SK-N-SH (cell line): Measurements from ENCODE around the gene TTLL12. TPM values are rescaled to one million over a fixed set of nuclear protein-coding genes. Genes with fewer than 3 reads are reported as not detected.

Experiments
- CTCF ChIA-PET: fragments of 300-600, 350-600 bp; formaldehyde crosslinking; extraction: SDS; loops from one replicate; lab custom pipeline; 2021; lab: Yijun Ruan, JAX
- POLR2A ChIA-PET: fragments of 350-600 bp; sonication (Branson Sonifier 250); formaldehyde crosslinking; extraction: SDS; loops from one replicate; lab custom pipeline; 2020; ENCODE audit warnings: antibody characterized with exemption, inconsistent platforms; lab: Yijun Ruan, JAX
- DNase-seq: peaks from one replicate; pipeline ENCODE4 v3.0.0; 2012
- H2AFZ ChIP-seq: fragments of 200-600 bp; sonication (generic); 2 replicates; pipeline ENCODE4 v1.8.1; 2016; ENCODE audit warnings: antibody characterized with exemption, mild to moderate bottlenecking, low read depth
- H3F3A ChIP-seq: fragments of 200-600 bp; sonication (generic); replicated peaks from 2 replicates; pipeline ENCODE3; 2016; ENCODE audit warnings: antibody characterized with exemption, mild to moderate bottlenecking; ENCODE audit not compliant: insufficient read depth
- H3K27ac ChIP-seq, 2 experiments: fragments of 200-500 bp in 1 of 2; fragments of 200-600 bp in 1 of 2; sonication (Bioruptor generic) in 1 of 2; sonication (generic), shearing (Covaris generic) in 1 of 2; 2 replicates each; pipeline versions ENCODE4 v1.5.1 to v1.6.1; 2014 to 2016; ENCODE audit warnings: low read depth in 2 of 2, inconsistent platforms in 1 of 2, low read length in 1 of 2, mild to moderate bottlenecking in 1 of 2, mixed read lengths in 1 of 2
- H3K27me3 ChIP-seq: fragments of 200-600 bp; sonication (generic), shearing (Covaris generic); 2 replicates; pipeline ENCODE4 v1.6.1; 2016; ENCODE audit warnings: mixed run types; ENCODE audit not compliant: insufficient read depth
- H3K36me3 ChIP-seq, 2 experiments: fragments of 200-500 bp in 1 of 2; fragments of 200-600 bp in 1 of 2; sonication (Bioruptor generic) in 1 of 2; sonication (generic) in 1 of 2; replicated peaks in 1 of 2; 2 replicates each; pipeline versions ENCODE3 to v1.5.1; 2014 to 2016; ENCODE audit warnings: low read length in 1 of 2, mild to moderate bottlenecking in 1 of 2; ENCODE audit not compliant: insufficient read depth in 2 of 2, control insufficient read depth in 1 of 2
- H3K4me1 ChIP-seq, 2 experiments: fragments of 200-500 bp in 1 of 2; fragments of 200-600 bp in 1 of 2; sonication (Bioruptor generic) in 1 of 2; sonication (generic), shearing (Covaris generic) in 1 of 2; 2 replicates each; pipeline versions ENCODE4 v1.5.1 to v1.6.1; 2014 to 2016; ENCODE audit warnings: low read depth in 1 of 2, low read length in 1 of 2, mixed run types in 1 of 2; ENCODE audit not compliant: insufficient read depth in 2 of 2, control insufficient read depth in 1 of 2
- H3K4me2 ChIP-seq: fragments of 200-600 bp; sonication (generic), shearing (Covaris generic); 2 replicates; pipeline ENCODE4 v1.6.1; 2017; ENCODE audit warnings: mixed run types
- H3K4me3 ChIP-seq, 2 experiments: fragments of 200-500 bp in 1 of 2; fragments of 200-600 bp in 1 of 2; sonication (Bioruptor generic) in 1 of 2; sonication (generic), shearing (Covaris generic) in 1 of 2; 2 replicates each; pipeline versions ENCODE4 v1.5.1 to v1.8.1; 2014 to 2016; ENCODE audit warnings: low read depth in 2 of 2, inconsistent platforms in 1 of 2, low read length in 1 of 2, mild to moderate bottlenecking in 1 of 2, mixed read lengths in 1 of 2, moderate library complexity in 1 of 2
- H3K79me2 ChIP-seq: fragments of 200-600 bp; sonication (generic); 2 replicates; pipeline ENCODE4 v1.8.1; 2017; ENCODE audit warnings: mild to moderate bottlenecking; ENCODE audit not compliant: insufficient read depth
- H3K9ac ChIP-seq: fragments of 200-600 bp; sonication (generic); 2 replicates; pipeline ENCODE4 v1.6.1; 2017; ENCODE audit warnings: mixed run types
- H3K9me2 ChIP-seq: fragments of 200-600 bp; sonication (generic); 2 replicates; pipeline ENCODE4 v1.6.1; 2017; ENCODE audit warnings: mixed run types
- H3K9me3 ChIP-seq: fragments of 200-600 bp; sonication (generic); 2 replicates; pipeline ENCODE4 v1.6.1; 2017; ENCODE audit warnings: mixed run types, mild to moderate bottlenecking, moderate library complexity
- H4K20me1 ChIP-seq: fragments of 200-600 bp; sonication (generic); 2 replicates; pipeline ENCODE4 v1.6.1; 2017; ENCODE audit warnings: mild to moderate bottlenecking, mixed run types; ENCODE audit not compliant: insufficient read depth
- CHD2 ChIP-seq: fragments of 150-350 bp; IDR thresholded peaks from 2 replicates; pipeline ENCODE4 v1.6.1; 2018; ENCODE audit warnings: low read length; ENCODE audit not compliant: partially characterized antibody
- ELF1 ChIP-seq: IDR thresholded peaks from 2 replicates; pipeline ENCODE4 v1.4.0; 2012
- EZH2phosphoT487 ChIP-seq: fragments of 200-600 bp; sonication (generic); IDR thresholded peaks from 2 replicates; pipeline ENCODE4 v1.6.1; 2017; ENCODE audit warnings: low read depth, mixed run types, mild to moderate bottlenecking, antibody characterized with exemption, moderate library complexity, borderline replicate concordance
- FOXJ3 ChIP-seq: sonication (generic); formaldehyde crosslinking; IDR thresholded peaks from 2 replicates; pipeline ENCODE4 v1.5.1; 2020; ENCODE audit warnings: mild to moderate bottlenecking, missing genetic modification reagents
- JUND ChIP-seq: IDR thresholded peaks from 2 replicates; pipeline ENCODE4 v1.4.0; 2012
- MEF2A ChIP-seq: IDR thresholded peaks from 2 replicates; pipeline ENCODE4 v1.4.0; 2012; ENCODE audit warnings: low read depth, borderline replicate concordance
- MXI1 ChIP-seq: IDR thresholded peaks from 2 replicates; pipeline ENCODE4 v1.6.1; 2012; ENCODE audit warnings: mild to moderate bottlenecking, low read depth, low read length, improper control_type of control experiment
- NFIC ChIP-seq: IDR thresholded peaks from 2 replicates; pipeline ENCODE4 v1.4.0; 2012; ENCODE audit warnings: borderline replicate concordance
- NRF1 ChIP-seq: IDR thresholded peaks from 2 replicates; pipeline ENCODE4 v1.6.1; 2012; ENCODE audit warnings: low read depth, mild to moderate bottlenecking, low read length
- POLR2AphosphoS5 ChIP-seq: IDR thresholded peaks from 2 replicates; pipeline ENCODE4 v1.6.1; 2012; ENCODE audit warnings: low read depth, low read length
- RAD21 ChIP-seq: IDR thresholded peaks from 2 replicates; pipeline ENCODE4 v1.6.1; 2012; ENCODE audit warnings: mild to moderate bottlenecking, low read length
- RCOR1 ChIP-seq: fragments of 150-350 bp; IDR thresholded peaks from 2 replicates; pipeline ENCODE4 v1.6.1; 2017; ENCODE audit warnings: antibody characterized with exemption, low read length
- RFX5 ChIP-seq: IDR thresholded peaks from 2 replicates; pipeline ENCODE4 v1.6.1; 2012; ENCODE audit warnings: mild to moderate bottlenecking, improper control_type of control experiment, low read length
- SIN3A ChIP-seq: IDR thresholded peaks from 2 replicates; pipeline ENCODE4 v1.6.1; 2012; ENCODE audit warnings: low read depth, mild to moderate bottlenecking, low read length, moderate library complexity, borderline replicate concordance
- SMC3 ChIP-seq: IDR thresholded peaks from 2 replicates; pipeline ENCODE4 v1.6.1; 2012; ENCODE audit warnings: low read depth, low read length, improper control_type of control experiment
- TAF1 ChIP-seq: IDR thresholded peaks from 2 replicates; pipeline ENCODE4 v1.6.1; 2012; ENCODE audit warnings: low read depth, mild to moderate bottlenecking, low read length, moderate library complexity, borderline replicate concordance
- TCF12 ChIP-seq: IDR thresholded peaks from 2 replicates; pipeline ENCODE4 v1.4.0; 2012
- USF1 ChIP-seq: IDR thresholded peaks from 2 replicates; pipeline ENCODE4 v1.4.0; 2012; ENCODE audit warnings: low read depth, borderline replicate concordance
- USF2 ChIP-seq: fragments of 150-350 bp; IDR thresholded peaks from 2 replicates; pipeline ENCODE4 v1.6.1; 2017; ENCODE audit warnings: antibody characterized with exemption, low read length, low read depth, borderline replicate concordance
- WGBS: methylation state at CpG from one replicate; pipeline ENCODE4 v1.1.6; 2017; ENCODE audit warnings: low lambda C conversion rate; 5-methylcytosine and 5-hydroxymethylcytosine counted together
- polyA plus RNA-seq, 3 experiments: library from polyadenylated mRNA; depleted of rRNA; stranded (reverse); fragments of >200 nt; gene quantifications; 2 replicates each; pipeline ENCODE4 v1.2.3, GENCODE V29; 2012
- TF ChIP-seq, protein P1 (sequence below): IDR thresholded peaks from 2 replicates; pipeline ENCODE4 v1.6.1; 2012; ENCODE audit warnings: mild to moderate bottlenecking, low read depth, low read length, moderate library complexity
- TF ChIP-seq, protein P2 (sequence below): IDR thresholded peaks from 2 replicates; pipeline ENCODE4; 2012
- TF ChIP-seq, protein P3 (sequence below): fragments of 150-350 bp; IDR thresholded peaks from 2 replicates; pipeline ENCODE4 v1.6.1; 2016; ENCODE audit warnings: mild to moderate bottlenecking, low read depth, low read length

TTLL12 gene
- polyA plus RNA-seq, 1 of the 3 experiments (the other 2 are of a cell fraction) = 11.5 TPM

DNA sequence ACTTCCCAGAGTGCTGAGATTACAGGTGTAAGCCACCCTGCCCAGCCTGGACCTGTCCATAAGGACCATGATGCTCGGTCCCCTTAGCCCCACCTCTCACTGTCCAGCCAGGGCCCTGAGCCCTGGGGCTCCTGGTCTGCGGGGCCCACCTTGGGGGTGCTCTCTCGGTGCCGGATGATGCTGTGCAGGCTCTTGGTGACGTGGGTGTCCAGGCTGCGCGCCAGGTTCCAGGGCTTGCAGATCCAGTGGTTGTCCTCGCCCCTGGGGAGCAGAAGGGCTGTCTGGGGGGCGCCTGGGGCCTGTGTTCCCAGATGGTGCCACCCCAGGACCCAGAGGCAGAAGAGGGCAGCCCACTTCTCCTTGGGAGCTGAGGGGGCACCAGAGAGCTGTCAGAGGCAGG is 13.4 kb downstream of the TTLL12 start (continued):
- TF ChIP-seq TCF12 (no peak), JUND (no peak), SMC3 (no peak), MXI1 (no peak), USF2 (no peak), FOXJ3 (CRISPR knock-in tag) (no peak), CHD2 (no peak), NFIC (no peak)
- TF ChIP-seq, all 33 proteins: peak for 0

DNA sequence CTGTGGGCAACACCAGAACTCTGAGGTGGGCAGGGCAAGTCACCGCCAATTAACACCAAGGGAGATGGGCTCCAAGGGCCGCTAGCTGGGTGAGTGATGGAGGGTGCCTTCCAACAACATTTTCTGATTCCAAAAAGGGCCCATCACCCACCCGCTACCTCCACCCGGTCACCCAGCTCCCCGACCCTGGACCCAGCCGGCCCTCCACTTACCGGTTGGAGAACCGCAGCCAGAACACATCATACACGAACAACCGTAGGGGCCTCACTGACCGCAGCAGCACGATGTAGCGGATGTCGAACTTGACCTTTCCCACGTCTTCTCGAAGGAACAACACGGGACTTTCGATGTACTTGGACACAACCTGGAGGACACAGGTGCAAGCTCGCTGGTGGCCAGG is 14.7 kb downstream of the TTLL12 start:
- Histone ChIP-seq H3K36me3 (peaks cover 0 to 3% of the 10 kb centered on the region in 2 experiments), H3K4me1 (no peaks in the 10 kb centered on the region; a peak in 1 of 4 replicates), H2AFZ (no peak overlapping the region), H3F3A (no peaks in the 10 kb centered on the region), H3K9me2 (no peaks in the 10 kb centered on the region), H3K4me2 (no peak overlapping the region), H3K27ac (no peak overlapping the region), H3K9me3 (no peaks in the 10 kb centered on the region), H3K27me3 (no peaks in the 10 kb centered on the region), H3K9ac (no peak overlapping the region), H3K4me3 (no peak overlapping the region), H4K20me1 (no peaks in the 10 kb centered on the region), H3K79me2 (no peaks in the 10 kb centered on the region)
- ChIA-PET CTCF (no interaction called here), POLR2A (no interaction called here)
- TF ChIP-seq RAD21 = no peak
- no peak for TF ChIP-seq ELF1
- no peak for TF ChIP-seq MXI1
- no peak for TF ChIP-seq RCOR1
- no peak for TF ChIP-seq POLR2AphosphoS5
- no peak for TF ChIP-seq MEF2A
- TF ChIP-seq USF1 = no peak
- no peak for TF ChIP-seq RFX5
- no peak for TF ChIP-seq TCF12
- no peak for TF ChIP-seq SIN3A
- TF ChIP-seq CHD2 = no peak
- no peak for DNase-seq
- 98% methylated on average over 8 of the region's 19 CpGs for WGBS

- Histone ChIP-seq H3K36me3 (peaks cover 0 to 3% of the 10 kb centered on the region in 2 experiments), H3K4me1 (no peaks in the 10 kb centered on the region; a peak in 1 of 4 replicates), H3K4me3 (no peak overlapping the region), H3K9me2 (no peaks in the 10 kb centered on the region), H3K27me3 (no peaks in the 10 kb centered on the region), H3K9me3 (no peaks in the 10 kb centered on the region), H3K4me2 (no peak overlapping the region), H3K79me2 (no peaks in the 10 kb centered on the region), H3F3A (no peaks in the 10 kb centered on the region), H3K9ac (no peak overlapping the region), H4K20me1 (no peaks in the 10 kb centered on the region), H3K27ac (no peak overlapping the region), H2AFZ (no peak overlapping the region)
- CTCF ChIA-PET = no interaction called here
- no peak for DNase-seq
- no CpG with 5 or more reads among the region's 12 CpGs for WGBS
- POLR2A ChIA-PET = no interaction called here
- TF ChIP-seq NRF1 (no peak), EZH2phosphoT487 (no peak), SMC3 (no peak), TAF1 (no peak)
- TF ChIP-seq, protein P1, sequence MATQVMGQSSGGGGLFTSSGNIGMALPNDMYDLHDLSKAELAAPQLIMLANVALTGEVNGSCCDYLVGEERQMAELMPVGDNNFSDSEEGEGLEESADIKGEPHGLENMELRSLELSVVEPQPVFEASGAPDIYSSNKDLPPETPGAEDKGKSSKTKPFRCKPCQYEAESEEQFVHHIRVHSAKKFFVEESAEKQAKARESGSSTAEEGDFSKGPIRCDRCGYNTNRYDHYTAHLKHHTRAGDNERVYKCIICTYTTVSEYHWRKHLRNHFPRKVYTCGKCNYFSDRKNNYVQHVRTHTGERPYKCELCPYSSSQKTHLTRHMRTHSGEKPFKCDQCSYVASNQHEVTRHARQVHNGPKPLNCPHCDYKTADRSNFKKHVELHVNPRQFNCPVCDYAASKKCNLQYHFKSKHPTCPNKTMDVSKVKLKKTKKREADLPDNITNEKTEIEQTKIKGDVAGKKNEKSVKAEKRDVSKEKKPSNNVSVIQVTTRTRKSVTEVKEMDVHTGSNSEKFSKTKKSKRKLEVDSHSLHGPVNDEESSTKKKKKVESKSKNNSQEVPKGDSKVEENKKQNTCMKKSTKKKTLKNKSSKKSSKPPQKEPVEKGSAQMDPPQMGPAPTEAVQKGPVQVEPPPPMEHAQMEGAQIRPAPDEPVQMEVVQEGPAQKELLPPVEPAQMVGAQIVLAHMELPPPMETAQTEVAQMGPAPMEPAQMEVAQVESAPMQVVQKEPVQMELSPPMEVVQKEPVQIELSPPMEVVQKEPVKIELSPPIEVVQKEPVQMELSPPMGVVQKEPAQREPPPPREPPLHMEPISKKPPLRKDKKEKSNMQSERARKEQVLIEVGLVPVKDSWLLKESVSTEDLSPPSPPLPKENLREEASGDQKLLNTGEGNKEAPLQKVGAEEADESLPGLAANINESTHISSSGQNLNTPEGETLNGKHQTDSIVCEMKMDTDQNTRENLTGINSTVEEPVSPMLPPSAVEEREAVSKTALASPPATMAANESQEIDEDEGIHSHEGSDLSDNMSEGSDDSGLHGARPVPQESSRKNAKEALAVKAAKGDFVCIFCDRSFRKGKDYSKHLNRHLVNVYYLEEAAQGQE = no peak
- TF ChIP-seq, protein P2, sequence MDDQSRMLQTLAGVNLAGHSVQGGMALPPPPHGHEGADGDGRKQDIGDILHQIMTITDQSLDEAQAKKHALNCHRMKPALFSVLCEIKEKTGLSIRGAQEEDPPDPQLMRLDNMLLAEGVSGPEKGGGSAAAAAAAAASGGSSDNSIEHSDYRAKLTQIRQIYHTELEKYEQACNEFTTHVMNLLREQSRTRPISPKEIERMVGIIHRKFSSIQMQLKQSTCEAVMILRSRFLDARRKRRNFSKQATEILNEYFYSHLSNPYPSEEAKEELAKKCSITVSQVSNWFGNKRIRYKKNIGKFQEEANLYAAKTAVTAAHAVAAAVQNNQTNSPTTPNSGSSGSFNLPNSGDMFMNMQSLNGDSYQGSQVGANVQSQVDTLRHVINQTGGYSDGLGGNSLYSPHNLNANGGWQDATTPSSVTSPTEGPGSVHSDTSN = no peak
- TF ChIP-seq, protein P3, sequence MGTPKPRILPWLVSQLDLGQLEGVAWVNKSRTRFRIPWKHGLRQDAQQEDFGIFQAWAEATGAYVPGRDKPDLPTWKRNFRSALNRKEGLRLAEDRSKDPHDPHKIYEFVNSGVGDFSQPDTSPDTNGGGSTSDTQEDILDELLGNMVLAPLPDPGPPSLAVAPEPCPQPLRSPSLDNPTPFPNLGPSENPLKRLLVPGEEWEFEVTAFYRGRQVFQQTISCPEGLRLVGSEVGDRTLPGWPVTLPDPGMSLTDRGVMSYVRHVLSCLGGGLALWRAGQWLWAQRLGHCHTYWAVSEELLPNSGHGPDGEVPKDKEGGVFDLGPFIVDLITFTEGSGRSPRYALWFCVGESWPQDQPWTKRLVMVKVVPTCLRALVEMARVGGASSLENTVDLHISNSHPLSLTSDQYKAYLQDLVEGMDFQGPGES = no peak
Observed at GRCh38 chr22:43171607-43172006, 15.3 kb downstream of the TTLL12 start.
